HCT116 (cell line): ENCODE data around the gene CALN1. TPM values are rescaled to one million over a fixed set of nuclear protein-coding genes. Genes with fewer than 3 reads are reported as not detected.

ENCODE experiments used
- ATAC-seq: fragments of 200-7000 bp; cut with Tn5 transposase; 2 replicates; pipeline ENCODE4 v1.9.1; 2020; ENCODE audit warnings: mild to moderate bottlenecking, moderate library complexity
- BruUV-seq: library from RNA; stranded (reverse); fragments of 400-500 nt; replicated peaks from 2 replicates; lab custom pipeline; 2021; lab: Mats Ljungman, UMichigan
- CTCF ChIA-PET: fragments of 300-600 bp; sonication (Branson Sonifier 250); formaldehyde crosslinking; loops from one replicate; lab custom pipeline; 2021; ENCODE audit warnings: antibody characterized with exemption; lab: Charles Lee
- POLR2A ChIA-PET: fragments of 300-600, 350-600 bp; sonication (Branson Sonifier 250); formaldehyde crosslinking; loops from one replicate; lab custom pipeline; 2021; ENCODE audit warnings: antibody characterized with exemption; lab: Charles Lee
- RAD21 ChIA-PET, 2 experiments: fragments of 300-600 bp; sonication (Branson Sonifier 250); formaldehyde crosslinking; loops; one replicate each; lab custom pipeline; 2023; ENCODE audit warnings: low total read pairs in 2 of 2; ENCODE audit not compliant: uncharacterized antibody in 2 of 2, unreplicated experiment in 2 of 2, low non-redundant PET in 1 of 2; lab: Charles Lee
- DNase-seq: peaks from one replicate; pipeline ENCODE4 v3.0.0-alpha.2; 2010; ENCODE audit warnings: low read depth, low spot score
- H2AFZ ChIP-seq: fragments of 200-600 bp; shearing (Covaris generic), sonication (generic); 2 replicates; pipeline ENCODE4 v1.6.1; 2017; ENCODE audit warnings: low read depth, mixed run types, mixed read lengths, antibody characterized with exemption, low read length; ENCODE audit not compliant: poor library complexity, severe bottlenecking
- H3K27ac ChIP-seq: 2 replicates; pipeline ENCODE4 v1.5.1; 2012; ENCODE audit warnings: low read depth, low read length
- H3K27me3 ChIP-seq: fragments of 200-600 bp; sonication (generic); 2 replicates; pipeline ENCODE4 v1.6.1; 2016; ENCODE audit warnings: mixed run types, low read length, mixed read lengths; ENCODE audit not compliant: insufficient read depth
- H3K36me3 ChIP-seq, 2 experiments: fragments of 200-500 bp in 1 of 2; fragments of 200-600 bp in 1 of 2; sonication (Bioruptor generic) in 1 of 2; sonication (generic) in 1 of 2; 2 replicates each; pipeline versions ENCODE4 v1.5.1 to v1.6.1; 2014 to 2016; ENCODE audit warnings: low read length in 2 of 2, inconsistent platforms in 1 of 2, mixed read lengths in 1 of 2, mixed run types in 1 of 2; ENCODE audit not compliant: insufficient read depth in 2 of 2, control insufficient read depth in 1 of 2
- H3K4me1 ChIP-seq, 2 experiments: fragments of 200-600 bp in 1 of 2; sonication (generic) in 1 of 2; 2 replicates each; pipeline versions ENCODE4 v1.5.1 to v1.6.1; 2012 to 2017; ENCODE audit warnings: low read length in 2 of 2, inconsistent platforms in 1 of 2, mild to moderate bottlenecking in 1 of 2, mixed read lengths in 1 of 2, mixed run types in 1 of 2, moderate library complexity in 1 of 2; ENCODE audit not compliant: insufficient read depth in 2 of 2, control insufficient read depth in 1 of 2
- H3K4me2 ChIP-seq: fragments of 200-600 bp; sonication (generic); 2 replicates; pipeline ENCODE4 v1.6.1; 2017; ENCODE audit warnings: mixed run types, low read length, mixed read lengths
- H3K4me3 ChIP-seq, 2 experiments: fragments of 200-600 bp in 1 of 2; sonication (generic) in 1 of 2; replicated peaks in 1 of 2; 2 replicates each; pipeline ENCODE4 v1.5.1; 2011 to 2016; ENCODE audit warnings: low read length in 2 of 2, control low read depth in 1 of 2, low read depth in 1 of 2, mild to moderate bottlenecking in 1 of 2, mixed read lengths in 1 of 2, mixed run types in 1 of 2
- H3K79me2 ChIP-seq: fragments of 200-600 bp; sonication (generic); 2 replicates; pipeline ENCODE4 v1.6.1; 2017; ENCODE audit warnings: mild to moderate bottlenecking, mixed run types, low read length, moderate library complexity, mixed read lengths; ENCODE audit not compliant: insufficient read depth
- H3K9ac ChIP-seq: fragments of 200-600 bp; sonication (generic); 2 replicates; pipeline ENCODE4 v1.6.1; 2016; ENCODE audit warnings: low read length, mixed read lengths
- H3K9me2 ChIP-seq: fragments of 200-600 bp; sonication (generic), shearing (Covaris generic); 2 replicates; pipeline ENCODE4 v1.6.1; 2017; ENCODE audit warnings: mixed run types, mild to moderate bottlenecking, moderate library complexity; ENCODE audit not compliant: insufficient read depth
- H3K9me3 ChIP-seq, 2 experiments: fragments of 200-500 bp in 1 of 2; fragments of 200-600 bp in 1 of 2; sonication (Bioruptor generic) in 1 of 2; sonication (generic) in 1 of 2; 2 replicates each; pipeline ENCODE4 v1.6.1; 2014 to 2017; ENCODE audit warnings: low read length in 2 of 2, mixed read lengths in 2 of 2, inconsistent platforms in 1 of 2, low read depth in 1 of 2, mild to moderate bottlenecking in 1 of 2, mixed run types in 1 of 2, moderate library complexity in 1 of 2; ENCODE audit not compliant: control insufficient read depth in 1 of 2, insufficient read depth in 1 of 2
- H4K20me1 ChIP-seq: fragments of 200-600 bp; sonication (generic), shearing (Covaris generic); 2 replicates; pipeline ENCODE4 v1.6.1; 2017; ENCODE audit warnings: mixed run types, mild to moderate bottlenecking, moderate library complexity; ENCODE audit not compliant: insufficient read depth
- EGR1 ChIP-seq: IDR thresholded peaks from 2 replicates; pipeline ENCODE4 v1.6.1; 2012; ENCODE audit warnings: low read depth
- ELF1 ChIP-seq: IDR thresholded peaks from 2 replicates; pipeline ENCODE4 v1.6.1; 2012; ENCODE audit warnings: low read depth, borderline replicate concordance
- EZH2 ChIP-seq: fragments of 200-600 bp; sonication (generic); IDR thresholded peaks from 2 replicates; pipeline ENCODE4 v1.6.1; 2017; ENCODE audit warnings: antibody characterized with exemption, mixed run types
- EZH2phosphoT487 ChIP-seq: fragments of 200-600 bp; IDR thresholded peaks from 2 replicates; pipeline ENCODE4 v1.6.1; 2018; ENCODE audit warnings: antibody characterized with exemption, borderline replicate concordance
- FOSL1 ChIP-seq: IDR thresholded peaks from 2 replicates; pipeline ENCODE4 v1.6.1; 2012; ENCODE audit warnings: low read depth
- JUND ChIP-seq: IDR thresholded peaks from 2 replicates; pipeline ENCODE4 v1.6.1; 2012
- POLR2A ChIP-seq: IDR thresholded peaks from 2 replicates; pipeline ENCODE4 v1.7.0; 2011; ENCODE audit warnings: borderline replicate concordance; ENCODE audit not compliant: insufficient read depth, insufficient read length; ENCODE audit errors: extremely low read depth
- POLR2AphosphoS5 ChIP-seq: IDR thresholded peaks from 2 replicates; pipeline ENCODE4 v1.6.1; 2011; ENCODE audit warnings: mild to moderate bottlenecking, low read depth, low read length, moderate library complexity
- RAD21 ChIP-seq: IDR thresholded peaks from 2 replicates; pipeline ENCODE4 v1.6.1; 2012; ENCODE audit warnings: low read depth, mild to moderate bottlenecking
- SIN3A ChIP-seq: IDR thresholded peaks from 2 replicates; pipeline ENCODE4 v1.6.1; 2012; ENCODE audit warnings: low read depth
- SP1 ChIP-seq: IDR thresholded peaks from 2 replicates; pipeline ENCODE4 v1.6.1; 2012; ENCODE audit warnings: low read depth
- SRF ChIP-seq: IDR thresholded peaks from 2 replicates; pipeline ENCODE4 v1.6.1; 2012; ENCODE audit warnings: low read depth
- TCF7L2 ChIP-seq: IDR thresholded peaks from 2 replicates; pipeline ENCODE4 v1.7.0; 2011; ENCODE audit warnings: borderline replicate concordance, inconsistent platforms; ENCODE audit not compliant: insufficient read depth, insufficient read length; ENCODE audit errors: extremely low read depth
- YY1 ChIP-seq: IDR thresholded peaks from 2 replicates; pipeline ENCODE4 v1.6.1; 2011; ENCODE audit warnings: low read length, low read depth, moderate library complexity, mild to moderate bottlenecking; ENCODE audit not compliant: insufficient replicate concordance; ENCODE audit errors: extremely low read depth
- ZFX ChIP-seq: fragments of 450-650 bp; IDR thresholded peaks from 2 replicates; pipeline ENCODE4 v1.6.1; 2017
- ZNF274 ChIP-seq: fragments of 200-500 bp; sonication (Bioruptor generic); IDR thresholded peaks from 2 replicates; pipeline ENCODE4 v1.6.1; 2014; ENCODE audit warnings: mild to moderate bottlenecking, low read depth, low read length, inconsistent platforms
- intact Hi-C: fragments of 100-400 bp; cut with micrococcal nuclease; formaldehyde crosslinking; loops from 2 replicates; pipeline ENCODE4 v1.10.0; 2022
- total RNA-seq: library from RNA; stranded (reverse); gene quantifications from one replicate; pipeline ENCODE4 v1.2.1, GENCODE V29; 2021; ENCODE audit not compliant: unreplicated experiment
- TF ChIP-seq, protein P1 (sequence below): IDR thresholded peaks from 2 replicates; pipeline ENCODE4 v1.6.1; 2012; ENCODE audit warnings: low read depth
- TF ChIP-seq, protein P2 (sequence below): IDR thresholded peaks from 2 replicates; pipeline ENCODE4 v1.6.1; 2012
- TF ChIP-seq, protein P3 (sequence below): IDR thresholded peaks from 2 replicates; pipeline ENCODE4 v1.6.1; 2011; ENCODE audit warnings: mild to moderate bottlenecking, low read length, moderate library complexity; ENCODE audit not compliant: insufficient replicate concordance; ENCODE audit errors: extremely low read depth

CALN1 gene
- total RNA-seq, 1 experiment from 2014 or later, result 0.17 TPM

DNA sequence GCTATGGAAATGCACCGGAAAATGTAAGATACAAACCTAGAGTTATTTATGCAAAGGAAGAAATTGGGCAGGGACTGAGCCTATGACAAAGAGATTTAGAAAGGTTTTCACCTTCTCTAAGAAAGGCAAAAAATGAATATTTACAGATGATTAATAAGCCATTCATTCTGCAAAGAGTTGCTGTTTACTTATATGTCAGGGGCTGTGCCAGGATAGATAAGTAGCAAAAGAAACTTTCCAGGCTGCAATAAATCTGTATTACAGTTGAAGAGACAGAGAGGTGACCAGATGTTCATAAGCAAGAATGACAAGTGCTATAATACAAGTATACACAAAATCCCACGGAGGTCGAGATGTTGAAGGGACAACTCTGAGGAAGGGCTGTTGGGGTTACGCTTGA, 299.6 kb downstream of the CALN1 start:
- no peaks in the 10 kb centered on the region for H4K20me1 ChIP-seq
- H3K27me3 ChIP-seq, result no peaks in the 10 kb centered on the region
- no peak for ATAC-seq
- BruUV-seq, result no TSS peak
- DNase-seq, result no peak
- CTCF ChIA-PET, result no interaction called here
- RAD21 ChIA-PET, result no interaction called here
- no peak overlapping the region for H3K4me2 ChIP-seq
- TF ChIP-seq ELF1 (no peak), ZNF274 (no peak), EZH2phosphoT487 (no peak), EZH2 (no peak), YY1 (no peak), FOSL1 (no peak), POLR2AphosphoS5 (no peak), SRF (no peak), RAD21 (no peak), TCF7L2 (no peak), JUND (no peak), POLR2A (no peak), ZFX (no peak), EGR1 (no peak), SIN3A (no peak), SP1 (no peak)
- TF ChIP-seq, protein P1, sequence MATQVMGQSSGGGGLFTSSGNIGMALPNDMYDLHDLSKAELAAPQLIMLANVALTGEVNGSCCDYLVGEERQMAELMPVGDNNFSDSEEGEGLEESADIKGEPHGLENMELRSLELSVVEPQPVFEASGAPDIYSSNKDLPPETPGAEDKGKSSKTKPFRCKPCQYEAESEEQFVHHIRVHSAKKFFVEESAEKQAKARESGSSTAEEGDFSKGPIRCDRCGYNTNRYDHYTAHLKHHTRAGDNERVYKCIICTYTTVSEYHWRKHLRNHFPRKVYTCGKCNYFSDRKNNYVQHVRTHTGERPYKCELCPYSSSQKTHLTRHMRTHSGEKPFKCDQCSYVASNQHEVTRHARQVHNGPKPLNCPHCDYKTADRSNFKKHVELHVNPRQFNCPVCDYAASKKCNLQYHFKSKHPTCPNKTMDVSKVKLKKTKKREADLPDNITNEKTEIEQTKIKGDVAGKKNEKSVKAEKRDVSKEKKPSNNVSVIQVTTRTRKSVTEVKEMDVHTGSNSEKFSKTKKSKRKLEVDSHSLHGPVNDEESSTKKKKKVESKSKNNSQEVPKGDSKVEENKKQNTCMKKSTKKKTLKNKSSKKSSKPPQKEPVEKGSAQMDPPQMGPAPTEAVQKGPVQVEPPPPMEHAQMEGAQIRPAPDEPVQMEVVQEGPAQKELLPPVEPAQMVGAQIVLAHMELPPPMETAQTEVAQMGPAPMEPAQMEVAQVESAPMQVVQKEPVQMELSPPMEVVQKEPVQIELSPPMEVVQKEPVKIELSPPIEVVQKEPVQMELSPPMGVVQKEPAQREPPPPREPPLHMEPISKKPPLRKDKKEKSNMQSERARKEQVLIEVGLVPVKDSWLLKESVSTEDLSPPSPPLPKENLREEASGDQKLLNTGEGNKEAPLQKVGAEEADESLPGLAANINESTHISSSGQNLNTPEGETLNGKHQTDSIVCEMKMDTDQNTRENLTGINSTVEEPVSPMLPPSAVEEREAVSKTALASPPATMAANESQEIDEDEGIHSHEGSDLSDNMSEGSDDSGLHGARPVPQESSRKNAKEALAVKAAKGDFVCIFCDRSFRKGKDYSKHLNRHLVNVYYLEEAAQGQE, result no peak
- TF ChIP-seq, protein P2, sequence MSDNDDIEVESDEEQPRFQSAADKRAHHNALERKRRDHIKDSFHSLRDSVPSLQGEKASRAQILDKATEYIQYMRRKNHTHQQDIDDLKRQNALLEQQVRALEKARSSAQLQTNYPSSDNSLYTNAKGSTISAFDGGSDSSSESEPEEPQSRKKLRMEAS, result no peak
- TF ChIP-seq, protein P3, sequence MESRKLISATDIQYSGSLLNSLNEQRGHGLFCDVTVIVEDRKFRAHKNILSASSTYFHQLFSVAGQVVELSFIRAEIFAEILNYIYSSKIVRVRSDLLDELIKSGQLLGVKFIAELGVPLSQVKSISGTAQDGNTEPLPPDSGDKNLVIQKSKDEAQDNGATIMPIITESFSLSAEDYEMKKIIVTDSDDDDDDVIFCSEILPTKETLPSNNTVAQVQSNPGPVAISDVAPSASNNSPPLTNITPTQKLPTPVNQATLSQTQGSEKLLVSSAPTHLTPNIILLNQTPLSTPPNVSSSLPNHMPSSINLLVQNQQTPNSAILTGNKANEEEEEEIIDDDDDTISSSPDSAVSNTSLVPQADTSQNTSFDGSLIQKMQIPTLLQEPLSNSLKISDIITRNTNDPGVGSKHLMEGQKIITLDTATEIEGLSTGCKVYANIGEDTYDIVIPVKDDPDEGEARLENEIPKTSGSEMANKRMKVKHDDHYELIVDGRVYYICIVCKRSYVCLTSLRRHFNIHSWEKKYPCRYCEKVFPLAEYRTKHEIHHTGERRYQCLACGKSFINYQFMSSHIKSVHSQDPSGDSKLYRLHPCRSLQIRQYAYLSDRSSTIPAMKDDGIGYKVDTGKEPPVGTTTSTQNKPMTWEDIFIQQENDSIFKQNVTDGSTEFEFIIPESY, result no peak
- no peak overlapping the region for H2AFZ ChIP-seq
- POLR2A ChIA-PET, result no interaction called here
- H3K27ac ChIP-seq, result no peak overlapping the region
- no peaks in the 10 kb centered on the region for H3K79me2 ChIP-seq
- H3K4me3 ChIP-seq, result no peak overlapping the region
- H3K9ac ChIP-seq, result no peak overlapping the region
- H3K9me3 ChIP-seq, result peaks cover 0 to 8% of the 10 kb centered on the region in 2 experiments; a peak in 1 of 4 replicates
- intact Hi-C loops, result no loop called here
- H3K4me1 ChIP-seq, result no peaks in the 10 kb centered on the region
- no peaks in the 10 kb centered on the region for H3K36me3 ChIP-seq
- H3K9me2 ChIP-seq, result no peaks in the 10 kb centered on the region
